ENCODE measurements around the gene EYA2. TPM values are rescaled to one million over a fixed set of nuclear protein-coding genes. Genes with fewer than 3 reads are reported as not detected.

Gene EYA2
- total and polyA plus RNA-seq, 2 donors (not counting 3 experiments of a cell fraction or from before 2014, with no cell fraction given), result not detected

DNA sequence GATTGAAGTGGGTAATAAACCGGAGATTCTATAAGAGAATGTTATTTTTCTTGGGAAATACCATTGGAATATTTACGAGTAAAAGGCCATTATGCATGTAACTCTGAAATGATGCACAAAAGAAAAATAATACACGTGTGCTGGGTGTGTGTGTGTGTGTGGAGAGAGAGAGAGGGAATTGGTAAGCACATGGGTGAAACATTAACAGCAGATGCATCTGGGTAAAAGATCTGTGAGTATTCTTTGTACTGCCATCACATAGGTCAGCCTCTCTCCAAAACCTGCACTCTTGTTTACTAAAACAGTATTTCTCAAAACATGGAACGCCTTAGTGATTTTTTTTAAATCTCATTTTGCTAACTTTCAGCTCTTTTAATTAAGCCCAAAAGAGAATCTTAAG is 28.9 kb downstream of the EYA2 start:
- intact Hi-C loops (cut with micrococcal nuclease) (no loop called here), dilution Hi-C loops (cut with MboI; ENCODE audit: extremely low pct_ligation_motif_present, low sequenced_read_pairs) (no loop called here)
- Histone ChIP-seq H3K36me3 (ENCODE audit: control insufficient read depth in 2 of 2, extremely low read depth in 1 of 2, insufficient read depth in 2 of 2, low read length in 2 of 2) (no peaks in the 10 kb centered on the region), H3K9me1 (replicated peaks; ENCODE audit: control insufficient read depth, extremely low read depth, insufficient read depth, low read length) (no peaks in the 10 kb centered on the region), H3K4me2 (ENCODE audit: insufficient read depth, low read length) (no peak overlapping the region), H3K9me3 (replicated peaks; ENCODE audit: control insufficient read depth, insufficient read depth, low read length) (no peaks in the 10 kb centered on the region), H3K4me1 (ENCODE audit: control insufficient read depth, extremely low read depth, insufficient read depth, low read length) (no peaks in the 10 kb centered on the region), H3K27me3 (ENCODE audit: control insufficient read depth in 2 of 2, insufficient read depth in 2 of 2, low read length in 2 of 2) (no peaks in the 10 kb centered on the region), H2AFZ (ENCODE audit: low read depth, low read length) (no peak overlapping the region), H3K9ac (replicated peaks; ENCODE audit: extremely low read depth, insufficient read depth, low read length) (no peak overlapping the region), H4K20me1 (replicated peaks; ENCODE audit: control insufficient read depth, extremely low read depth, insufficient read depth, low read length) (no peaks in the 10 kb centered on the region), H3K4me3 (replicated peaks in 1 of 3; ENCODE audit: insufficient read depth in 1 of 3, low read depth in 1 of 3, low read length in 3 of 3) (no peak overlapping the region), H3K79me2 (ENCODE audit: control insufficient read depth, insufficient read depth, low read length) (no peaks in the 10 kb centered on the region), H3K27ac (ENCODE audit: insufficient read depth, low read depth, low read length) (no peak overlapping the region)
- CTCF ChIA-PET, result no interaction called here
- BruUV-seq (replicated peaks), result no TSS peak
- no peak for FAIRE-seq
- TF ChIP-seq POLR2AphosphoS5 (IDR thresholded peaks at IDR 0.05; ENCODE audit: insufficient read depth, low read depth, low read length), result no peak
- TF ChIP-seq, protein P1, sequence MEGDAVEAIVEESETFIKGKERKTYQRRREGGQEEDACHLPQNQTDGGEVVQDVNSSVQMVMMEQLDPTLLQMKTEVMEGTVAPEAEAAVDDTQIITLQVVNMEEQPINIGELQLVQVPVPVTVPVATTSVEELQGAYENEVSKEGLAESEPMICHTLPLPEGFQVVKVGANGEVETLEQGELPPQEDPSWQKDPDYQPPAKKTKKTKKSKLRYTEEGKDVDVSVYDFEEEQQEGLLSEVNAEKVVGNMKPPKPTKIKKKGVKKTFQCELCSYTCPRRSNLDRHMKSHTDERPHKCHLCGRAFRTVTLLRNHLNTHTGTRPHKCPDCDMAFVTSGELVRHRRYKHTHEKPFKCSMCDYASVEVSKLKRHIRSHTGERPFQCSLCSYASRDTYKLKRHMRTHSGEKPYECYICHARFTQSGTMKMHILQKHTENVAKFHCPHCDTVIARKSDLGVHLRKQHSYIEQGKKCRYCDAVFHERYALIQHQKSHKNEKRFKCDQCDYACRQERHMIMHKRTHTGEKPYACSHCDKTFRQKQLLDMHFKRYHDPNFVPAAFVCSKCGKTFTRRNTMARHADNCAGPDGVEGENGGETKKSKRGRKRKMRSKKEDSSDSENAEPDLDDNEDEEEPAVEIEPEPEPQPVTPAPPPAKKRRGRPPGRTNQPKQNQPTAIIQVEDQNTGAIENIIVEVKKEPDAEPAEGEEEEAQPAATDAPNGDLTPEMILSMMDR (IDR thresholded peaks at IDR 0.05; ENCODE audit: extremely low read depth in 1 of 2, insufficient read depth in 1 of 2, low read depth in 1 of 2, low read length in 2 of 2), result no peak
- no peak for TF ChIP-seq EZH2 (IDR thresholded peaks at IDR 0.05; ENCODE audit: borderline replicate concordance, low read depth, low read length, severe bottlenecking)
- no peak for TF ChIP-seq FOS (IDR thresholded peaks at IDR 0.05; ENCODE audit: borderline replicate concordance, insufficient read depth, low read length)
- TF ChIP-seq GATA2 (IDR thresholded peaks at IDR 0.05; ENCODE audit: insufficient read depth, insufficient read length, low read depth, low read length), result no peak
- TF ChIP-seq MAX (IDR thresholded peaks at IDR 0.05; ENCODE audit: insufficient read depth, insufficient read length), result no peak
- no peak for TF ChIP-seq POLR2A (IDR thresholded peaks at IDR 0.05; ENCODE audit: low read depth, low read length)
- TF ChIP-seq JUN (IDR thresholded peaks at IDR 0.05; ENCODE audit: borderline replicate concordance, insufficient read depth, insufficient read length, low read depth), result no peak
- no peak for TF ChIP-seq MYC (IDR thresholded peaks at IDR 0.05; ENCODE audit: low read depth, low read length)
- no peak for DNase-seq (ENCODE audit: low read depth, low spot score)
- POLR2A ChIA-PET, result no interaction called here

All from endothelial cell of umbilical vein (primary cell).